GDM1 (cell line): ENCODE measurements around the gene TACC2.

Experiments used
- DNase-seq: peaks from one replicate; lab custom pipeline; 2025; lab: John Stamatoyannopoulos, UW

The TACC2 gene

GRCh38 chr10:122222638-122223037, 233.7 kb downstream of the TACC2 start:
- no peak for DNase-seq

- no peak for DNase-seq
Measured at GRCh38 chr10:122224159-122224558, 235.2 kb downstream of the TACC2 start.

- no peak for DNase-seq
Measured at GRCh38 chr10:122225330-122225729, 236.4 kb downstream of the TACC2 start.

GRCh38 chr10:122227754-122228153, 238.8 kb downstream of the TACC2 start:
- no peak for DNase-seq

GRCh38 chr10:122229666-122230065, 240.7 kb downstream of the TACC2 start:
- no peak for DNase-seq

- DNase-seq = no peak
Measured at GRCh38 chr10:122230222-122230621, 241.3 kb downstream of the TACC2 start.

- DNase-seq = no peak
Measured at GRCh38 chr10:122232769-122233168, 243.8 kb downstream of the TACC2 start.

GRCh38 chr10:122233857-122234348, 244.9 kb downstream of the TACC2 start:
- DNase-seq = no peak

GRCh38 chr10:122234416-122234815, 245.5 kb downstream of the TACC2 start:
- no peak for DNase-seq

GRCh38 chr10:122236690-122237306, 247.8 kb downstream of the TACC2 start:
- no peak for DNase-seq

- DNase-seq = no peak
Measured at GRCh38 chr10:122237331-122237990, 248.5 kb downstream of the TACC2 start.

- no peak for DNase-seq
Measured at GRCh38 chr10:122239578-122240257, 250.8 kb downstream of the TACC2 start.

- no peak for DNase-seq
Measured at GRCh38 chr10:122240401-122240800, 251.4 kb downstream of the TACC2 start.

- no peak for DNase-seq
Measured at GRCh38 chr10:122241836-122242235, 252.9 kb downstream of the TACC2 start.

- DNase-seq = no peak
Measured at GRCh38 chr10:122243550-122243949, 254.6 kb downstream of the TACC2 start.

GRCh38 chr10:122244001-122244975, 255.3 kb downstream of the TACC2 start:
- no peak for DNase-seq

- DNase-seq = no peak
Measured at GRCh38 chr10:122245136-122245535, 256.2 kb downstream of the TACC2 start.

- no peak for DNase-seq
Measured at GRCh38 chr10:122245897-122246296, 256.9 kb downstream of the TACC2 start.

- no peak for DNase-seq
Measured at GRCh38 chr10:122246830-122247520, 258.0 kb downstream of the TACC2 start.

GRCh38 chr10:122248356-122249302, 259.7 kb downstream of the TACC2 start:
- DNase-seq = no peak
